ENCODE data around the gene NECAB3. TPM values are rescaled to one million over a fixed set of nuclear protein-coding genes. Genes with fewer than 3 reads are reported as not detected.
"Not testable (repeated sequence)": the region's sequence is repeated elsewhere in the genome, so short reads cannot be mapped to it uniquely, and the experiment has no call there.

Gene NECAB3
- total and polyA plus RNA-seq, 9 donors, result 9.2 to 166 (median 96.5) TPM

GRCh38 chr20:33647603-33648395 lies 26.4 kb downstream of the NECAB3 start:
- no peak overlapping the region for H3K4me3 ChIP-seq
- H3K27ac ChIP-seq, result no peak overlapping the region
- intact Hi-C loops (cut with DNase I), result loop anchor here in 2 of 4 donors (5.0 to 10.0 kb wide), 2 partner anchors 153 to 185 kb away; partner anchors contain the start of gene CBFA2T2 (in 1 of the 2)

GRCh38 chr20:33646959-33647602 lies 27.1 kb downstream of the NECAB3 start:
- not testable (repeated sequence) for H3K4me1 ChIP-seq (ENCODE audit: insufficient read depth); H3K27ac ChIP-seq; H3K36me3 ChIP-seq; H3K9me3 ChIP-seq; H3K4me3 ChIP-seq; H3K27me3 ChIP-seq; DNase-seq
- intact Hi-C loops (cut with DNase I), result loop anchor here in 2 of 4 donors (5.0 to 10.0 kb wide), 2 partner anchors 152 to 185 kb away; partner anchors contain the start of gene CBFA2T2 (in 1 of the 2)
- 76 to 86% (median 84%) methylated on average over 14 of the region's 14 CpGs for WGBS, 3 donors

More at GRCh38 chr20:33647603-33648395, 26.4 kb downstream of the NECAB3 start:
- no peak for TF ChIP-seq POLR2A (IDR thresholded peaks at IDR 0.05)
- TF ChIP-seq CTCF (IDR thresholded peaks at IDR 0.05), result no peak
- no peak for TF ChIP-seq EP300 (IDR thresholded peaks at IDR 0.05)
- H3K27me3 ChIP-seq, result no peaks in the 10 kb centered on the region
- no peaks in the 10 kb centered on the region for H3K36me3 ChIP-seq
- WGBS, 3 donors, result 80 to 85% (median 84%) methylated on average over 11 of the region's 11 CpGs
- no peaks in the 10 kb centered on the region for H3K9me3 ChIP-seq
- DNase-seq, result no peak
- H3K4me1 ChIP-seq (ENCODE audit: insufficient read depth), result peaks cover 5% of the 10 kb centered on the region

- H3K9me3 ChIP-seq, result no peaks in the 10 kb centered on the region
- intact Hi-C loops (cut with DNase I), result loop anchor here in 2 of 4 donors (5.0 to 10.0 kb wide), 2 partner anchors 151 to 184 kb away; partner anchors contain the start of gene CBFA2T2 (in 1 of the 2)
- H3K36me3 ChIP-seq, result no peaks in the 10 kb centered on the region
- no peak for TF ChIP-seq CTCF (IDR thresholded peaks at IDR 0.05)
- H3K27ac ChIP-seq, result no peak overlapping the region
- H3K4me1 ChIP-seq (ENCODE audit: insufficient read depth), result peaks cover 5% of the 10 kb centered on the region
- H3K4me3 ChIP-seq, result no peak overlapping the region
- 79 to 86% (median 80%) methylated on average over 5 of the region's 5 CpGs for WGBS, 3 donors
- DNase-seq, result no peak
- H3K27me3 ChIP-seq, result no peaks in the 10 kb centered on the region
Observed at GRCh38 chr20:33646191-33646590, 28.0 kb downstream of the NECAB3 start.

GRCh38 chr20:33645396-33645795 lies 28.8 kb downstream of the NECAB3 start:
- H3K4me1 ChIP-seq (ENCODE audit: insufficient read depth), result peaks cover 5% of the 10 kb centered on the region
- intact Hi-C loops (cut with DNase I), result loop anchor here in 2 of 4 donors (5.0 to 10.0 kb wide), 2 partner anchors 151 to 183 kb away; partner anchors contain the start of gene CBFA2T2 (in 1 of the 2)
- H3K36me3 ChIP-seq, result no peaks in the 10 kb centered on the region
- TF ChIP-seq CTCF (IDR thresholded peaks at IDR 0.05) (no peak), EP300 (IDR thresholded peaks at IDR 0.05) (no peak), POLR2A (IDR thresholded peaks at IDR 0.05) (no peak)
- WGBS, 3 donors, result 88 to 97% (median 92%) methylated on average over 2 of the region's 2 CpGs
- no peak overlapping the region for H3K27ac ChIP-seq
- no peaks in the 10 kb centered on the region for H3K9me3 ChIP-seq
- no peak for DNase-seq
- H3K27me3 ChIP-seq, result no peaks in the 10 kb centered on the region
- no peak overlapping the region for H3K4me3 ChIP-seq

All from ovary (tissue), 9 donors.